Measurements from ENCODE around the gene ASRGL1. TPM values are rescaled to one million over a fixed set of nuclear protein-coding genes. Genes with fewer than 3 reads are reported as not detected.
A peak's percentile ranks its signal among the peaks of the same experiment; 100 is the strongest.
"Not testable (repeated sequence)": the region's sequence is repeated elsewhere in the genome, so short reads cannot be mapped to it uniquely, and the experiment has no call there.

ASRGL1 gene
- total RNA-seq, 1 donor from 2014 or later, result 27.4 TPM

DNA sequence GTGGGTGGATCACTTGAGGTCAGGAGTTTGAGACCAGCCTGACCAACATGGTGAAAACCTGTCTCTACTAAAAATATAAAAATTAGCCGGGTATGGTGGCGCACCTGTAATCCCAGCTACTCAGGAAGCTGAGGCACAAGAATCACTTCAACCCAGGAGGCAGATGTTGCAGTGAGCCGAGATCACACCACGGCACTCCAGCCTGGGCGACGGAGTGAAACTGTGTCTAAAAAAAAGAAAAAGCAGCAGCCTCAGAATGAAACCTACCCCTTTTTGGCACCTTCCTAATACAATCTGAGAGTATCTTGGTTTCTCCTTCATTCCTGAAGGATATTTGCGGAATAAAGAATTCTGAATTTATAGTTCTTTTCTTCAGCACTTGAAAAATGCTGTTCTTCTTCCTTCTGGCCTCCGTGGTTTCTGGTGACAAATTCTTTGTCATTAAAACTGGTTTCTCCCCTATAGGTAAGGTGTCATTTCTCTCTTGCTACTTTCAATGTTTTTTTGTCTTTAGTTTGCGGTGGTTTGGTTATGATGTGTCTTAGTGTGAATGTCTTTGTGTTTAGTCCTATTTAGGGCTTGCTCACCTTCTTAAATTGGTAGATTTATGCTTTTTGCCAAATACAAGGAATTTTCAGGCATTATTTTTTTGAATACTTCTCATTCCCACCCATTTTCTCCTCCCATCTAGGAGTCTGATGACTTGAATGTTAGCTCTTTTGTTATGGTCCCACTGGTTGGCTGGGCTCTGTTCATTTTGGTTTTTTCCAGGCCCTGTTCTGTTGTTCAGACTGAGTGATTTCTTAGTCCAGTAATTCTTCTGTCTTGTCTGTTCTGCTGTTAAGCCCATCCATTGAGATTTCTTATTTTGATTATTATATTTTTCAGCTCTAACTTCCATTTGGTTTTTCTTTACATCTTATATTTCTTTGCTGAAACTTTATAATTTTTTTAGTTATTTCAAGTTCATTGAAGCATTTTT is 15.4 kb downstream of the ASRGL1 start:
- DNase-seq, result no peak

DNA sequence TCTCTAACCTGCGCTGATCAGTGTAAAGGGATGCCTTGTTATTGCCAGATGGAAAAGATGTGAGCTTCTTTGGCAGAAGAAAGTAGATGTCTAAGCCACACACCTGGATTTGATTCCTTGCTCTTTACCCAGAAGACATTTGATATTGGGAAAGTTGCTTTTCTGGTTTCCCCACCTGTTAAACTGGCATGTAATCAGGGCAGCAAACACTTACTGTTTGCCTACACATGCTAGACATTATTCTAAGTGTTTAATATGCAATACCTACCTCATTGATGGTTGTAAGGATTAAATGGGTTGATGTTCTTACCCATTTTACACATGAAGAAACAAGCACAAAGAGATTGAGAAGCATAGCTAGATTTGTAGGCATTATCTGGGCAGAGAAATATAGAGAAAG is 16.6 kb downstream of the ASRGL1 start:
- no peak for DNase-seq

DNA sequence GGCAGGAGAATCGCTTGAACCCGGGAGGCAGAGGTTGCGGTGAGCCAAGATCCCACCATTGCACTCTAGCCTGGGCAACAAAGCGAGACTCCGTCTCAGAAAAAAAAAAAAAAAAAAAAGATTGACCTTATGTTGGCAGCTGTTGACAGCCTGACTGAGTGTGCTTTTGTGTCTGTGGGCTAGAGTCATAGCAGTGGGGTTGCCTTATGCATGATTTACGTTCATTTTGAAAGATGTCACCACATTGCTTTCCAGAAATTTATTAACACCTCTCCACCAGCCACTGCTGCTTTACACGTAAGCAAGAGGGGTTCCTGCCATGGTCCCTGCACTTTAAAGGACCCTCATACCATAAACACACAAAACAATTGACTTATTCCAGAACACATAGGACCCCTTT is 21.0 kb downstream of the ASRGL1 start:
- DNase-seq, result no peak

DNA sequence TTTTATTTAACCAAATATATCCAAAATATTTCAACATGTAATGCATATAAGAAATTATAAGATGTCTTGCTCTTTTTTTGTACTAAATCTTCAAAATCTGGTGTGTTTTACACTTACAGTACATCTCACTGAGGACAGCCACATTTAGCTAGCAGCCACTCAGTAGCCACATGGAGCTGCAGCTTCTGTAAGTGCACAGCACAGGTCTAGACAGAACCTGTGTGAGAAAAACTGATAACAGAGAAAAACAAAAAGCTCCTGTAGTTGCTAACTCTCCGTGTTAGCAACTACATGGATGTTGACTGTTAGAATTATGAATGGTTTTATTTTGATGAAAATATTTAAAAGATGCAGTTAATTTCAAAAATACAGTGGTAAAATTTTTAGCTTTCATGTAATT is 22.2 kb downstream of the ASRGL1 start:
- no peak for DNase-seq

DNA sequence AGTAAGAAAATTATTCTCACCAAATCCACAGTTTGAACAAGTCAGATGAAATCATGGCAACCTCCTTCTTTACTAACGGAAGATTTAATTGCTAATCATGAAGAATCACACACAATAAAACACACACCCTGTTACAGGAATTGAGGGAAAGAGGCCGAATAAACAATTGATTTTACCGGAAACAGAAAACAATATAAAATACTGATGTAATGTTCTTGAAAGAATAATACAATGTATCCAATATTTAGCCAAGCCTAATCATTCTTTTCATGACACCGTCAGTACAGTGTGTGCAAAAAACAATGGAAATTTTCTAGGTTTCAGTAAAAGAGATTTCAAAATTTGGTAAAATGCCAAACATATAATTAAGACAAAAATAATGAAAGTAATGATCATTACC is 23.4 kb downstream of the ASRGL1 start:
- DNase-seq, result peak; percentile 70

DNA sequence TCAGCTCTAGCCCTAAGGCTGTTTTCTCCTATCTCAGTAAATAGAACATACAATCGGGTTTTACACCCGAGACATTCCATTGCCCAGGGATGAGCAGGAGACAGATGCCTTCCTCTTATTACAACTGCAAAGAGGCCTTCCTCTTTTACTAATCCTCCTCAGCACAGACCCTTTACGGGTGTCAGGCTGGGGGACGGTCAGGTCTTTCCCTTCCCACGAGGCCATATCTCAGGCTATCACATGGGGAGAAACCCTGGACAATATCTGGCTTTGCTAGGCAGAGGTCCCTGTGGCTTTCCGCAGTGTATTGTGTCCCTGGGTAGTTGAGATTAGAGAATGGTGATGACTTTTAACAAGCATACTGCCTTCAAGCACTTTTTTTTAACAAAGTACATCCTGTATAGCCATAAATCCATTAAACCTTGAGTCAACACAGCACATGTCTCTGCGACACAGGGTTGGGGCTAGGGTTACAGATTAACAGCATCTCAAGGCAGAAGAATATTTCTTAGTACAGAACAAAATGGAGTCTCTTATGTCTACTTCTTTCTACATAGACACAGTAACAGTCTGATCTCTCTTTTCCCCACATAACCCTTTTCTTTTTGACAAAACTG is 31.7 kb downstream of the ASRGL1 start:
- not testable (repeated sequence) for DNase-seq

DNA sequence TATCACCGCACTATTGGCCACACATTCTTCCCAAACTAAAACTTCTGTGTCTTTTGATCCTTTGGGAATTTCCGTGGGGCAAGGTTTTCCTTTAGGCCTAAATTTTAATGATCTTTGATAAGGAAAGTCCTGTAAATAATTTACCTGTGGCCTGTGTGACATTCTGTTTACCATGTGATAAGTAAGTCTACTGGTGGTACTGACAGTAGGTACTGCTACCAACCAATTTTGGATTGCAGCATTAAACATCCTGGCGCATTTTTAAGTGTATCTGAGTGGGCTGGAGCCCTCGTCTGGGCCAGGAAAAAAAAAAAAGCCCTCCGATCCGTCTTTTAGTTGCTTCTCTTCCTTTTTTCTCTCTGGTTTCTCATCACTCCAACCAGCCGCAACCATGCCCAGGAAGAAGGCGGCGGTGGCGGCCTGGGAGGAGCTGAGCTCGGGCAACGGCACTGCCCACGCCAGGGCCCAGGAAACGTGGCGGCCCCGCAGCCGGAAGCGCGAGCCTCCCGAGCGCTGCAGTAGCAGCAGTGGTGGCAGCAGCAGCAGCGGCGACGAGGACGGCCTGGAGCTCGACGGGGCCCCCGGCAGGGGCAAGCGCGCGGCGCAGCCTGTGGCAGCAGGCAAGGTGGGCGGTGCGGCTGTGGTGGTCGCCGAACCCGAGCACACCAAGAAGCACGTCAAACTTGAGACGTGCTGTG is 33.6 kb downstream of the ASRGL1 start:
- no peak for DNase-seq

DNA sequence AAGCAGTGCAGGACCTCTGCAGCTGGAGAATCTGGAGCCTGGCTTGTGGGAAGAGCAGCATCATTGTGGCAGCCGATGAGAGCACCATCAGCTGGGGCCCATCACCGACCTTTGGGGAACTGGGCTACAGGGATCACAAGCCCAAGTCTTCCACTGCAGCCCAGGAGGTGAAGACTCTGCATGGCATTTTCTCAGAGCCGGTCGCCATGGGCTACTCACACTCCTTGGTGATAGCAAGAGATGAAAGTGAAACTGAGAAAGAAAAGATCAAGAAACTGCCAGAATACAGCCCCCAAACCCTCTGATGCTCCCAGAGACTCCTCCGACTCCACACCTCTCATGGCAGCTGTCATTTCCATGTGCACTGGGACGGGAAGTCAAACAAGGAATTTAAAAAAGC is 35.6 kb downstream of the ASRGL1 start:
- DNase-seq, result no peak

DNA sequence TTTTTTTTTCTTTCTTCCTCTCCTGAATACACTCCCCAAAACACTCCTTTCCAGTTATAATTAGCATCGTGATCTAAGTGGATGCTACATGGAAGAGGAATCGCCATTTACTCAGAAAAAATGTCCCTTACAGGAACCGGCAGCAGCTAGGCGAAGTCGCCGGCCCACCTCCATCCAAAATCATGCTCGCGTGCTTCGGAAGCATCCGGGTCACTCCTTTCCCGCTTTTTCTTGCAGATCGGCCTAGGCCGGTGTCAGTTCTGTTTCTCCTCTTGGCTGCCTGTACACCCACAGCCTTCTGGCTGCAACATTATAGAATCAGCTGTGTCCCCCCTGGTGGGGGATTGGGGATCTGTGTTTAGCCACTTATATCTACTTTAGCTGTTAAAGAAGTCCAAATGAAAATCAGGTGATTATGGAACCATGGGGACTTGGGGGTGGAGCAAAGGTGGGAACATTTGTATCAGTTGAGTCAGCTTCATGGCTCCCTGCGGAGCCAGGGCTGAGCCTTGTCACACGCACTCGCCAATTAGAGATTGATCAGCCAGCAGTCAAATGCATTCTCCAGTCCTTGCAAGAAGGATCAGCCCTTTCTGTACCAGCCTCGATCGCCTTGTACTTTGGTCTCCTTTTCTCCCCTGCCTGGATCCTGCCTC is 36.3 kb downstream of the ASRGL1 start:
- DNase-seq, result no peak

DNA sequence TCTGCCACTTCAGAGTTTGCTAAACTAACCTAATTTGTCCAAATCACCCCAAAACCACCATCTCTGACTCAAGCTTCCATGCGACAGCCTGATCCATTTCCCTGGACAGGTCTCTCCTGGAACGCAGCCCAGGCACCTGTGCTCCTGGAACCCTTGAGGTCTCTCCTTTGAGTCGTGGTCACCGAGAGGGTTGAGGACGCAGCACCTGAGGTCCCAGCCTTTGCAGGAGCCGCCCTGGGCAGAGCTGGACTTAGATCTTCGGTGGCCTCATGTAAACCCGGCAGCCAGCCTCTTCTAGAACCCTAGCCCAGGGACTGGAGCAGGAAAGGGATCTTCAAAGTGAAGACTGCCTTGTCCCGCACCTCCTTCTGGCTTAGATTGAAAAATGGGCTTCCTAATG is 37.6 kb downstream of the ASRGL1 start:
- no peak for DNase-seq

DNA sequence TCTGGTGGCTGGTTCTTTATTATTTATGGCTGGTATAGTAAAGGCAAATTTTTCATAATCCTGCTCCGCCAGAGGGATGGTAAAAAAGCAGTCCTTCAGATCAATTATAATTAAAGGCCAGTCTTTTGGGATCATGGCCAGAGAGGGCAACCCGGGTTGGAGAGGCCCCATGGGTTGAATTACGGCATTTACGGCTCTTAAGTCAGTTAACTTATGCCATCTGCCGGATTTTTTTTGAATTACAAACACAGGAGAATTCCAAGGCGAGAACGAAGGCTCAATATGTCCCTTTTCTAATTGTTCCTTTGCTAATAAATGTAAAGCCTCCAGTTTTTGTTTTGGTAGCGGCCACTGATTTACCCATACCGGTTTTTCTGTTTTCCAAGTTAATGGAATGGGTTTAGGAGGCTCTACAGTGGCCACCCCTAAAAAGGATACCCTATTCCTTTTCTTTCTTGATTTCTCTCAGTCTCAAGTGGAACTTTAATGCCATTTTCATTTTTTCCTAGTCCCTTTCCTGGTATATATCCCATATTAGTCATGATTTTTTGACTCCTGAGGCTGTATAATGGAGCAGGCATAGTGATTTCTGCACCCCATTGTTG is 41.3 kb downstream of the ASRGL1 start:
- peak; percentile 80 for DNase-seq

DNA sequence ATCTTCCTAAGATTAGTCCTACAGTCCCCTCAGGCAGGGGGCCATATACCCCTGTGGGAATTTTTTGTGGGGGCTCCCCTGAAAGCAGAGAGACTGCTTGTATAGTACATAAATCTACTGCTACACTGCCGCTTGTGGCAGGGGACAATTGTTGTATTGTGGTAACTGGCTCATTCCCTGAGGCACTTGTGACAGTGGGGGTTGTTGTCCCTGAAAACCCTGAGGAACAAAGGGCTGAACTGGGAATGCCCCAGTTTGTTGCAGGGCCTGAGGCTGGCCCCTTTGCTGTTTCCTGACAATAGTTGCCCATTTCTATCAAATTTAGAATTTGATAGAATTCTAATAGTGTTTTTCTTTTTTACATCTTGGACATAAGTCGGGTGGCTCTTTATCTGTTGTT is 42.3 kb downstream of the ASRGL1 start:
- DNase-seq, result not testable (repeated sequence)

DNA sequence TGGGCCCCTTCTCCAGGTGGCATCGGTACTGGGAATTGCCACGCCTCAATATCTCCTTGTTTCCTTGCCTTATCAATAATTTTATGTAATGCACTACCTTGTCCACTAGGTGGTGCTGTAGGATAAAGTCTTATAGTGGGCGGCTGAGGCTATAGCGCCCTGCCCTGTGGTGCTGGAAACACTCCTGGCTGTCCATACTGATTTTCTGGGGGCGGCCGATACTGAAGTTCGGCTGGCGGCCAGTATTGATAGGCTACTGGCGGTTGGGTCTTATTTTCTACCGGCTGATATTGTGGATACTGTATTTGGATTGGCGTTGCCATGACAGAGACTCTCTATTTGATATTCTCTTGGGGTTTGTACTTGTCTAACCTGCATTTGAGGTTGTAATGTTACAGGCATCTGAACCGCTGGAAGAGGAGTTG is 43.6 kb downstream of the ASRGL1 start:
- peak; percentile 81 for DNase-seq

DNA sequence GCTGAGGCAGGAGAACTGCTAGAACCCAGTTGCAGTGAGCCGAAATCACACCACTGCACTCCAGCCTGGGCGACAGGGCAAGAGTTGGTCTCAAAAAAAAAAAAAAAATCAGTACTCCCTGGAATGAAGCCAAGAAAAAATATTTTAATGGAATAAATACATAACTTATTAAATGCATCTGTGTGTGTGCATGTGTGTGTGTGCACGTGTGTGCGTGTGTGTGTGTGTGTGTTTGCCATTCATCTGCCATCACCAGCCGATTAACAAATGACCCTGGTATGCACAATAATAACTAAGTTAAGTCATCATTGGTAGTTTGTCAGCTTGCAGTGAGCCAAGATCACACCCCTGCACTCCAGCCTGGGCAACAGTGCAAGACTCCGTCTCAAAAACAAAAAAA is 46.6 kb downstream of the ASRGL1 start:
- DNase-seq, result no peak

DNA sequence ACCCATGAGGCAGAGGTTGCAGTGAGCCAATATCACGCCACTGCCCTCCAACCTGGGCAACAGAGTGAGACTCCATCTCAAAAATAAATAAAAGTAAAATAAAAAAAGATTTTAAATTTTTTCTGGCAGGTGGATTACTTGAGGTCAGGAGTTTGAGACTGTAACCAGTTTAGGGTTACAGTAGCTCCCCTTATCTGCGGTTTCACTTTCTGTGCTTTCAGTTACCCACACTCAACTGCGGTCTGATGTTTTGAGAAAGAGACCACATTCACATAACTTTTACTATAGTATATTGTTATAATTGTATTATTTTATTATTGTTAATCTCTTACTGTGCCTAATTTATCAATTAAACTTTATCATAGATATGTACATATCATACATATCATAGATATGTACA is 48.8 kb downstream of the ASRGL1 start:
- not testable (repeated sequence) for DNase-seq

DNA sequence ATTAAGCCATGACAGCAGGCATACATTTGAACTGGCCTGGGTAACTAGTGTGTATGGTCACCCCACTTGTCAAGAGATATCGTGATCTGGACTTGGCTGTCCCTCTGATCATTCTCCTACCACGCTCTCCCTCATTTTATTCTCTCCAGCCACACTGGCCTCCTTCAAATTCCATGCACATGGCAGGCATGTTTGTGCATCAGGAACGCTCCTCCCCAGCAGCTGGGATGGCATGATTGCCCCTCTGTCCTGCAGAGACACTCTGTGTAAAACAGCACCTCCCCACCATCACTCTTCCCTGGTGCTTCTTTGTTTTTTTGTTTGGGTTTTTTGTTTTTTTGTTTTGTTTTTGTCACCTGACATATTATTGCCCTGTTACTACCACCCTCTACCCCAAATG is 50.1 kb downstream of the ASRGL1 start:
- DNase-seq, result no peak

DNA sequence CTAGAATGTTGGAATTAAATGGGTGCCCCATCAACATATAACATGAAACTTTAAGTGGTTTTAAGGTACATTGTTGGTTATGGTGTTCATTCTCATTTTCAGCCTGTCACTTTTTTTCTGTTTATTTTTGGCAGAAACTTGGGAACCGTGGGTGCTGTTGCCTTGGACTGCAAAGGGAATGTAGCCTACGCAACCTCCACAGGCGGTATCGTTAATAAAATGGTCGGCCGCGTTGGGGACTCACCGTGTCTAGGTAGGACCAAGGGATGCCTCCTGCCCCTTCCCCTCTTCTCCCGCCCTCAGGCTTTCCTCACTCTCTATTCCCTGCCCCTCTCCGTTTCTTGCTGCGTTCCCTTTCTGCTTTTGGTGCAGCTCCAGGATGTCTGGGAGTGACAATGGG is 51.8 kb downstream of the ASRGL1 start:
- no peak for DNase-seq

DNA sequence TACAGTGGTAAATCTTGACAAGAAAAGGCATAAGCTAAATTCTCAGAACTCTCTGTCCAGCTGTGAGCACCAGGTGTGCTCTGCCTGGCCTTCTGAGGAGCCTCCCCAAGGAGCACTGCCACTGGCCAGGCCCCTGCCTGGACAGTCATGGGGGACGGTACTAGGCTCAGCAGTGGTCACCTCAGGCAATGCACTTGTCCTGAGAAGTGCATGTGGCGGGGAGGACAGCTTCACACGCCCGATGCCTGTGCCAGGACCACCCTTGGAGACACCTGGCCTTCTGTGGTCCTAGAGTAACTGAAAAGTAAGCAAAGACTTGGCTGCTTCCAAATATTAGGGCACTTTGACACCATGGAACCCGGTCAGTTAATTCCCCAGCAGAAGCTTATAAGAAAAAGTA is 53.0 kb downstream of the ASRGL1 start:
- DNase-seq, result no peak

DNA sequence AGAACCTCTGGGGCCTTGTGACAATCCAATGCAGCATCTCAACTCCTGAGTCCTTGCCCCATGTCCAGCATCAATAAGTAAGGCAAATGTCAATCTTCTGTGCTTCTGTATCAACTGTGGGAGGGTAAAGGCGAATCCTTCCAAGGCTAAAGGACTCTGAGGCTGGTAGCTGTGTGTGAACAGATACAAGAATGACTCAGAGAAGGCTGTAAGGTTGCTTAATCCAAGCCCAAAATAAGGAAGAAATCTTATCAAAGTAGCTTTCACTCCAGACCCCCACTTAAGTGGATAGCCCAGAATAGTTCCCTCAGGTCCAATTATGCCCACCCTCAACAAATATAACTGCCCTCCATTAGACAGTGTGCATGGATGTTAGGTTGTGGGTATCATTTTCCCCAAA is 53.5 kb downstream of the ASRGL1 start:
- no peak for DNase-seq

DNA sequence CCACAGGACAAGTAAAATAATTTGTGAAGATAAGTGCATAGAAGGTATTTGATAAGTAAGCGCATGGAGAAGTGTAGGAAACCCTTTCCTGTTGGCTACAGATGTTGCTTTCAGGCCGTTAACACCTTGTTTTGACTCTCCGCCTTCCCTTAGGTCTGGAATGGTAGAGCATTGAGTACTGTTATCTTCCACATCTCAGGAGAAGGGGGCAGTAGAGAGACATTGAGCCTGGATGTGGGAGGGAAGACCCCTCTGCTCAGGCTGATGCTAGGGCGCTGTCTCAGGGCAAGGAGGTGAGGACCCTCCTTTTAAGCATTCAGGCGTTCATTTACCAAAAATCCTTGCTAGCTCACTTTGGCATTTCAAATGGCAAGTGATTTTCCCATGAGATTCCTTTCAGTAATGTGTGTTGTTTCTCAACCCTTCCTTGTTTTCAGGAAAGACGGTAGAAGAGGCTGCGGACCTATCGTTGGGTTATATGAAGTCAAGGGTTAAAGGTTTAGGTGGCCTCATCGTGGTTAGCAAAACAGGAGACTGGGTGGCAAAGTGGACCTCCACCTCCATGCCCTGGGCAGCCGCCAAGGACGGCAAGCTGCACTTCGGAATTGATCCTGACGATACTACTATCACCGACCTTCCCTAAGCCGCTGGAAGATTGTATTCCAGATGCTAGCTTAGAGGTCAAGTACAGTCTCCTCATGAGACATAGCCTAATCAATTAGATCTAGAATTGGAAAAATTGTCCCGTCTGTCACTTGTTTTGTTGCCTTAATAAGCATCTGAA is 54.6 kb downstream of the ASRGL1 start:
- DNase-seq, result no peak

DNA sequence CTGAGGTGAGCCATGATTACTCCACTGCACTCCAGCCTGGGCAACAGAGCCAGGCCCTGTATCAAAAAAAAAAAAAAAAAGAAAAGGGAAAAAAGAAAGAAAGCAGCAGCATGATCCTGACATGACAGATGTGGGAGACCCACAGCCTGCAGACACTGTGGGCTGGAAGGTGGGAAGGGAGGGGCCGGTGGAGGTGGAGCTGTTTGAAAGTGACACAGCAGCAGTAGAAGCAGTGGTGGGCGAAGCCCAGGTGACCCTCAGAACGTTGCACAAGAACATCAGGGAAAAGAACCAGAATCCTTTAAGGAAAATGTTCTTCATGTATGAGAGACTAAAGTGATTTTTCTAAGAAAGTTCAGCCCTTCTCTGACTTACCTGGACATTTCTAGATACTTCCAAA is 55.3 kb downstream of the ASRGL1 start:
- DNase-seq, result no peak

All from dermis blood vessel endothelial cell (primary cell).